PFSK-1 (cell line): ENCODE results near the gene IRF4.

Source experiments
- FOXP2 ChIP-seq: optimal IDR thresholded peaks from 2 replicates; pipeline ENCODE3; 2011; ENCODE audit warnings: borderline replicate concordance, control low read depth, inconsistent platforms; ENCODE audit not compliant: insufficient read depth; ENCODE audit errors: extremely low read length, extremely low read depth
- POLR2AphosphoS5 ChIP-seq: IDR thresholded peaks from 2 replicates; pipeline ENCODE4 v1.6.1; 2012; ENCODE audit warnings: low read depth, mild to moderate bottlenecking, control low read depth, low read length, moderate library complexity
- REST ChIP-seq, 2 experiments: IDR thresholded peaks; 2 replicates each; pipeline versions ENCODE4 v1.6.1 to v1.8.0; 2011 to 2012; ENCODE audit warnings: low read depth in 2 of 2, low read length in 2 of 2, control low read depth in 1 of 2, inconsistent platforms in 1 of 2, mild to moderate bottlenecking in 1 of 2, moderate library complexity in 1 of 2; ENCODE audit not compliant: insufficient read depth in 1 of 2
- SIN3A ChIP-seq: IDR thresholded peaks from 2 replicates; pipeline ENCODE4 v1.6.1; 2012; ENCODE audit warnings: mild to moderate bottlenecking, low read length, moderate library complexity, borderline replicate concordance; ENCODE audit not compliant: insufficient read depth
- TAF1 ChIP-seq: IDR thresholded peaks from 2 replicates; pipeline ENCODE4 v1.6.1; 2012; ENCODE audit warnings: low read length, control low read depth, borderline replicate concordance; ENCODE audit not compliant: insufficient read depth

- TF ChIP-seq POLR2AphosphoS5 (no peak), TAF1 (no peak), SIN3A (no peak), REST (IDR thresholded peaks at IDR 0.05; ENCODE audit: insufficient read depth in 1 of 2, low read depth in 2 of 2, low read length in 2 of 2) (no peak), FOXP2 (no peak)
These were observed 56.0 kb downstream of the IRF4 start for GRCh38 chr6:447381-448165.
